Measurements from ENCODE around the gene SMG5.
A peak's percentile ranks its signal among the peaks of the same experiment; 100 is the strongest.

SMG5 gene

DNA sequence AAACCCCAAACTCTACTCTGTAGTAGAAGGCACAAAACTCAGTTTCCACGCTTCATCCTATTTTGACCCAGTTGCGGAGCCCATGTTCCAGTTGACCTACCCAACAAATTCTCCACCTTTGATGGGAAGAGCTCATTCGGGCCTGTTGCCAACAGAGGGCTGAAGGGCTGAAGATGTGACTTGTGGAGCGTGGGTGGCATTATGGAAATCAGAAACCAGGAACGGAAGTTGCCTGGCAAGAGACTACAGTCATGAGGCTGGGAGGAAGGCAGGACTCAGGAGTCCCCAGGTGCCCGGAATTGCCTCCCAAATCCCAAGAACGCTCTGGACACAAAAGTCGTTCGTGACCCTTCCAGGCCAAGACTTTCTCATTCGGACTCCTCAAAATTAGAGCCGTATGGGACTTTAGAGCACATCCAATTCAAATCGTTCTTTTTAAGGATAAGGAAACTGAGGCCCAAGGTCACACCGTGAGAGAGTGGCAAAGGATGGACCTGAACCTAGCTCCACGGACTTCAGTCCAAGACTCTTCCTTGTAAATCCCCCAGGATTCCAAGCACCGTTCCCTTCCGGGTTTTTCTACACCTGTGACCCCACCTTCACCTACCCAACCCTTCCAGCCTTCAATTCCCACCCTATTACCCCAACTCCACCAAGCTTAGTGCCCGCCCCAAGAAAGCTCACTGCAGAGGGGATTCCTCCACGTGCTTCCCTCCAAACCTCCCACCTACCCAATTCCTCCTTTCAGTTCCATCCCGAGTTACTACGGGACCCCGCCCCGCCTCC, 739 bp downstream of the SMG5 start:
- no peak for ATAC-seq

DNA sequence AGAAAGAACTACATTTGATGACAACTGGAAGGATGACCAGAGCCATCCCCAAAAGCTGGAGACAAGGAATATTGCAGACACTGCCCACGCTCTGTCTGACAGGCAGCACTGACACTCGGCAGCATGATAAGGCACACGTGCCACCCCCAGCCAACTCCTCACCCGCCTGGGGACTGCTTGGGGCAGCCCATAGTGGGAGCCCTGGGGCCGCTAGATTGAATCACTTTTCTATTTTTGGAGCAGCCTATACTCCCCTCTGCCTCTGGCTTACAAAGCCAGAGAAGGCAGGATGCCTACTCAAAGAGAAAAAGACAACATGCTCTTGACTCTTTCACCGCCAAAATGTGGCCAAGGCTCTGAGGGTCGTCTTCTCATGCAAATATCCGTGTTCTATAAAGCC, 1.3 kb downstream of the SMG5 start:
- peak; percentile 64 to 70 for ATAC-seq

DNA sequence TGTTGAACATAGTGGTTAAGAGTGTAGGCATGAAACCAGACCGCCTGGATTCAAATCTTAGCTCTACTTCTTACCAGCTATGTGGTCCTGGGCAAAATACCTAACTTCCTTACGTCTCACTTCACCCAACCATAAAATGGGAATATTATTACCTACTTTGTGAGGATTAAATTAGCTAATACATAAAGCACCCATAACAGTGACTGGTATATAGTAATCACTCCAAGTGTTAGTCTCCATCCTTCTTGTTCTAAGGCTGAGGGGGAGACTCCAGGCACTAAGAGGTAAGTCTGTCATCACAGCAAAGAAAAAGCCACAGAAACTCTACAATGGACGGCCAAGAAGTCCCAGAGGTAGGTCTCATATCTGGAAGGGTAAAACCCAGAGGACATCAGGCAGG, 2.8 kb downstream of the SMG5 start:
- no peak for ATAC-seq

DNA sequence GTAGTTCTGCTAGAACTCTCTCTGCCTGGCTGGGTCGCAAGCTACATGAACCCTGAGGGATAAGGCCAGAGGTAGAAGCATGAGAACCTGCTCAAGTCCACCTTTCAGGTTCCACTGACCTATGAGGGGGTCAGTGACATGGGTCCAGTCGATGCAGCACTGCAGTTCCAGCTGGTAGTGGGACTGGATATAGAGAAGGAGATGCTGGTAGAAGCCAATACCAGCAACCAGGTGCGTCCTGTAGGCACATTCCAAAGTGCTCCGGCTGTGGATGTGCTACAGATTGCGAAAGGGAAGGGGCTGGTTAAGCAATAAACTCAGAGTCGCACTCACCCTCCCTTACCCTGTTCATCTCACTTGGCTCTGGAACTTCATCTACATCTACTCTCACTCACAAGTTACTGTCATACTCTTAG, 5.7 kb downstream of the SMG5 start:
- ATAC-seq: no peak

DNA sequence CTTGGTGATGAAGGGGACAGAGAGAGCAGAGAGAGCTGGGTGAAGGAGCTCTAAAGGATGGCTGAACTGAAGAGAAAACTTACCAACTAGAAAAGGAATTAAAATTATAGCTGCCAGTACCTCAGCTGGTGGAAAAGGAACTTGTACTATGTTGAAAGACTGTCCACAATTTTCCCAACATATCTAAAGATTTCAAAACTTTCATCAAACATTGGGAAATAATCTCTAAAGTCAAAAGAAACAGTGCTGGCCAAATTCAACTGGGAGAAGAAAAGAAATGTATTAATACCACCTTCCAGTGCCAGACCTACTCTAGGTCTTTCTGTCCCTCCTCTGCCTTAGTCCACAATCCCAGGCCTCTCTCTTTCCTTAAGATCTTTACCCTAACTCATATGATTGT, 6.1 kb downstream of the SMG5 start:
- no peak for ATAC-seq

DNA sequence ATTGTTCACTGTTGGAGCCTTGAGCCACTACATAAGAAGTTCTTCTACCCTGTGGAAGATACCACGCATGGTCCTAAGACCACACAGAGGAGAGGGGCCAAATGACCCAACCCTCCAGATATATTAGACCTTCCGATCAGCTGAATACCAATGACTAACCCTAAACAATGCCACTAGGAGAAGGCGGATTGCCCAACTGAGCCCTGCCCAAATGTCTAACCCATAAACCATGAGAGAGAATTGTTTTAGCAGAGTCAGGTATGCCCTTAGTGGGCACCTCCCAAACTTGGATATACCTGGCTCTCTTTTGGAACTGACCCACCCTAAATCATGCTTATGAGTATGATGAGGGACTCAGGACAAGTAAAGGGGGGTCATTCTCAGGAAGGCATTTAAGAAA, 12.3 kb downstream of the SMG5 start:
- ATAC-seq: no peak

DNA sequence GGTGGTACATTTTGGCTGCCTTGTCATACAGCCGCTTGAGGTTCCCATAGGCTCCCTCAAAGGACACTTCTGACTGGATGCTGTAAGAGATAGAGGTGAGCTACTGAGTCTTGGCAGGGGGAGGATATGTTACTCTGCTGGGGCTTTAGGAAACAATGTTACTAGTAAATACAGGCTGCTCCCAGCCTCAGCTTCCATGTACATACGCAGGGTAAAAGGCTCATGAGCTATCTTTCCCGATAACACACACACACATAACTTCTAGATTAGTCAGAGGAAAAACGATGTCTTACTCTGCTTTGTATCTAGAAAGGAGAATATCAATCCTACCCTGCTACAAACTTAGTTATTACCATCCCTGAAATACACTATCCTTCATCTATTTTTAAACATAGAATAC, 14.3 kb downstream of the SMG5 start:
- ATAC-seq: no peak

DNA sequence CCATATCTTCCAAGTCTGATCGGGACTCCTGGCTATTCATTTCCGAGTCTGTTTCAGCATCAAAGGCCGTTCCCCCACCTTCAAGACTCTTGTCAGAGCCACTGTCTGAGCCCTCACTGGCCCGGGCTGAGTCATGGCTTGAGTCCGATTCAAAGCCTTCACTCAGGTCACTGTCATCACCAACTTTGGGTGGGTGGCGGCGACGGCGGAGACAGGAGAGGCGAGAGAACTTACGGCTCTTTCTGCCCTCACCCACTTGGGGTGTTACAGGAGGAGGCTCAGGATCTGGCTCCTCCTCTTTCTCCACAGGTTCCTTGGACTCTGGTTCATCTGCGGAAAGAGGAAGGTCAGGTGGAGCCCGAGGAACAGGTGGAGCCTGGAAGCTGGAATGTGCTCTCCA, 16.6 kb downstream of the SMG5 start:
- ATAC-seq: no peak

DNA sequence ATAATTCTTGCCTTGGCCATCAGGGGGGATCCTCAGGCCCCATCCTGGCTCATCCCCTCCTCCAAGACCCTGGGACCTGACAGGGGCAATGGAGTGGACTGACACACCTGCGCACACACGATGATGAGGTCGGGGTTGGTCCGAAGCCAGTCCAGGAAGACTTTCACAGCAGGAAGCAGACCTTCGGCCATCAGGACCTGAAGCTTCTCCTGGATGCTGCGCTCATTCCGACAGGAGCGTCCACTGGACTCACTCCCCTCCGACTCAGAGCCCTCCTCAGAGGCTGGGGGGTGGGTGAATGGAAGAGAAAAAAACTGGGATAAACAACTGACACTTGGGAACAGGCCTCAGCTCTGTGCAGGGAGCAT, 19.4 kb downstream of the SMG5 start:
- ATAC-seq: no peak

DNA sequence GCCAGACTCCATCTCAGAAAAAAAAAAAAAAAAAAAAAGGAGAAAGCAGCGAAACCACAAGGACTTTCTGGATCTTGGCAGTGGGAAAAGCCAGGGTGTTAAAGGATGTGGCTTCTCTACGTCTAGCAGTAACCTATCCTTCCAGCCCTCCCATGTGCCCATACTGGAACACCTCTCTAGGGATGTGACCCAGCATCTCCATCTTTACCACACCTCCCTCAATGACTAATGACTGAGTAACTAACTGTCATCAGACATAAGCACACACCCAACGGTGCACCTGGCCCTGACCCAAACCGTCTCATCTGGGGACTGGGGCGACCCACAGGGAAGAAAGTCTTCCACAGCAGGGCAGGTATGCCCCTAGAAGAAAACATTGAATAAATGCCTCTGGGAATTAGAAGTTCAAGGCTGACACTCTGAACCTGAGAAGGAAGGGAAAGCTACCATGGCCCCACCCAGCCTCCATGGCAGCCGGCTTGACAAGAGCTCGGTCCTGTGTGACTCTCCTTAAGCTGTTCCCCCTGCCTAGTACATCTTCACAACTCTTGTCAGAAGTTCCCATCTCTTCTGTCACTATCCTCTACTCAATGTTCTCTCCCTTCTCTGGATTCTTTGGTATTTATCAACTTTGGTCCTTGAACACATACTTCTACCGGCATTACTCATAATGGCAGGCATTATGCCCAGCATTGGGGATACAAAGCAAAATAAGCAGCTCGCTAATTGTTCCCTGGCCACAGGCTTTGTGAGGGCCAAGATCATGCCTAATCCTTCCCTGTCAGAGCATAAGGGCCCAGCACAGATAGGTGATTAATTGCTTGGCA, 20.0 kb downstream of the SMG5 start:
- peak; percentile 92 to 97 for ATAC-seq

DNA sequence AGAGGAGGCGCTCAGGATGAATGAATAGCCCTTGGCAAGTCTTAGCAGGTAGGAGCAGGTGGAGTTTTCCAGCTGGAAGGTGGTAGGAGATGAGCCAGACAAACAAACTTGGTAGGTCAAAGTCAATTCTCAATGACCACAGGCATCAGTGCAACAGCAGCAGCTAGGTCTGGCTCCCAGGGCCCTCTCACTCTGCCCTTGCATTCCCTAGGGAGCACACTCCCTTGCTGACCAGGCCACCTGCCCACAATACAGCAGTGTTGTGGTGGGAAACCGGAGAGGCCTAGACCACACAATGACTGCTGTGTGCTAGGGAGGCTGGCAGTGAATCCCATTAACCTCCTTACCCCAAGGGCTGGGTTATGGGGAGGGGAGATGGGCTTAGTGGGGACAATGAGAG, 21.7 kb downstream of the SMG5 start:
- ATAC-seq: no peak

DNA sequence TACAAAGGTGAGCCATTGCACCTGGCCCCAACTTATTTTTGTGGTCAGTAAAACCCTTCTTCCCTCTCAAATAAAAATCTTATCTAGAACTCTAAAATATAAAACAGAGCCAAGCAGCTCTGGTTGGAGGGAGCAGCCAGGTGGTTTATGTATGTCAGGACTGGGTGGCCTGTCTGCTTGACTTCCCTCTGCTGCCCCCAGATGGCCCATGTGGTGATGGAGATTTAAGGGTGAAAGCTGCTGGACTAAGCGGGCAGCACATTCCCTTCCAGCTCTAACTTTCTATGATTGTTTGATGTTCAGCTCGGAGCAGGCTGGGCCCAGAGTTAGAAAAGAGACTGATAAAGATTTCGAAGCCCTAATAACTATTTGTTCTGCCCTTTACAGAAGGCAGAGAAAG, 22.8 kb downstream of the SMG5 start:
- ATAC-seq: no peak

DNA sequence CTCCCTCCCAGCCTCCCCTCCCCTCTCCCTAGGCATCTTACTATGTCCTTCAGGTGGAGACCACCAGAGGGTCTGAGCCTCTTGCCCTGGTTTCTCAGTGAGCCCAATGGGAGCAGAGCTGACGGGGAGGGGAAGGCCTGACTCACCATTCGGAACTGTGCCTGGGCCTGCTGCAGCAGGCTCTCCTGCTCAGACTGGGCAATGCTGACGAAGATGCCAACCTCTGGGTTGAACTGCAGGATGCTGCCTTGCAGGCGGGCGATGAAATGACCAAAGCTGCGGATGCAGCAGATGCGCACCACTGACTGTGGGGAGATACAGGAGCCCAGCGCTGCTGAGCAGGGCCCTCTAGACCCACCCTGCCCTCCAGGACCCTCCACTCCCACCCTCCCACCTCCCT, 23.8 kb downstream of the SMG5 start:
- no peak for ATAC-seq

DNA sequence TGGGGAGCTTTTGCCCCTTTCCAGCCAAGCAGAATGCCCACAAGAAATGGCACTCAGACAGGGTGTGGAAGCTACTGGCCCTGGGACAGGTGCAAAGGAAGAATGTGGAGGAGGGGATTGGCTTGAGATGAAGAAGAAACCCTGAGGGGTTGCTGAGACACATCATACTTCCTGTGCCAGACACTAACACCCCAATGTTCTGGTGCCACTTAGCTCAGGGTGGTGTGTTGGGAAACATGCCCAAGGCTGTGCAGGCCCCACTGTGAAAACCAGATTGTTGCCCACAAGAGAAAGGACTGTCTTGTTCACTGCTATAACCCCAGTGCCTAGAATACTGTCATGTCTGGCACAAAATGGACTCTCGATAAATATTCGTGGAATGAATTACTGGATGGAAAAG, 24.9 kb downstream of the SMG5 start:
- ATAC-seq: no peak

DNA sequence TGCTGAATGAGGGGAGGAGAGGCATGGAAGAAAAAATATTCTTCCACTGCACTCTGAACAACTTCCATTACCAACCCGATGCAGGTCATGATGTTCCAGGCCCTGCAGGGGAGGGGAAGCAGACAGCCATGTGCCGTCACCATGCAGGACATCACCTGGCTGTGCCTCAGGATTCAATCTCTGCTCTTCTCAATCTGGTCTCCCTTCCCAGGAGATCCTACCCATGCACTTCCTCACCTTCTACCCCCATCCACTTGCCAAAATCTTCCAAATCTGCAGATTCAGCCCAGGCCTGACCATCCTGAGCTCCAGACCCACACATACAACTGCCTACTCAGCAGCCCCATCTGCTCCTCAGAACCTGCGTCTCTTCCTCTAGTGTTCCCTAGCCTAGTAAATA, 29.0 kb downstream of the SMG5 start:
- no peak for ATAC-seq

DNA sequence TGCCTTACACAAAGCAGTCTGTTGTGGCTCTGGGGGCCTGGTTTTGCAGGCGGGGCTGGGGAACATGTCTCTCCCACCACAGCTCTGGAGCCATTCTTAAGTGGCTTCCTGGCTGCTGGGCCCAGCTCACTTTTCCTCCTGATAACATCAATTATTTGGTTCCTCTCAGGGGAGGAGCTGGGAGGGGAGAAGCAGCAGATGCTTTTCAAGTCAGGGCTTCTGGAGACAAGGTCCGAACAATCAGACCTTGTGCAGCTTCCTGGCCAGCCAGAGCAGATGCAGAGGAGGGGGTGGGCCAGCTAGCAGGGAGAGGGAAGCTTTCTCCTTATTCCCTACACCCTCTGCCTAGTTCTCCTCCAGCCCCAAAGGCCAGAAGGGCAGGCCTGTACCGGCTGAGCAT, 31.1 kb downstream of the SMG5 start:
- ATAC-seq: no peak

DNA sequence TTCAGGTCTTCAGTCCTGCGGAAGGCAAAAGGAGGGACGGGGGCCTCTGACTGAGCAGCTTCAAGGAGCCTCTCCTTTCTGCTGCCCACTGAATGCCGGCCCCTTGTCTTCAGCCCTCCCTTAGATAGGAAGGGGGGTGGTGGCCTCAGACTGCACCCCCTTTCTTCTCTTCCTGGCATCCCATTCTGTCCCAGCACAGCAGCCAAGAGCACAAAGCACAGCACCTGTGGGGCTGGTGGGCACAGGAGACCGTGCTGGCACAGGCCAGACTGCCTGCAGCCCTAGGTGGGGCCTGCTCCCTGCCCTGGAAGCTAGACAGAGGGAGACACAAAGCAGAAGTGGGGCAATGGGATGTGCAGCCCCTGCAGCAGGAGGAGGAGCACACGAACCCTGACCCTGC, 33.0 kb downstream of the SMG5 start:
- ATAC-seq: no peak

DNA sequence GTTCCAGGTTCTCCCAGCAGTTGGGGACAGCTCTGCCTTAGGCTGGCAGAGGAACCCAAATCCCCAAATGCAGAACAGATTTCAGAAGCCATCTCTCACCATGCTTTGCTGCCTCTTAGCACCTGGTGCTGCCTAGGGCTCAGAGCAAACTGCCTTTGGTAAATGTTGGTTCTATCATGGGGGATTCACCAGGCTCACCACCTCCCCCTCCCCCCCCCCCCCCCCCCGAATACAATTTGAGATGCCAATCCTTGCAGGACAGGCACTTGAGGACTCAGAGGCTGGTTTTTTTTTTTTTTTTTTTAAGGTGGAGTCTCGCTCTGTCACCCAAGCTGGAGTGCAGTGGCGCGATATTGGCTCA, 34.3 kb downstream of the SMG5 start:
- no peak for ATAC-seq

DNA sequence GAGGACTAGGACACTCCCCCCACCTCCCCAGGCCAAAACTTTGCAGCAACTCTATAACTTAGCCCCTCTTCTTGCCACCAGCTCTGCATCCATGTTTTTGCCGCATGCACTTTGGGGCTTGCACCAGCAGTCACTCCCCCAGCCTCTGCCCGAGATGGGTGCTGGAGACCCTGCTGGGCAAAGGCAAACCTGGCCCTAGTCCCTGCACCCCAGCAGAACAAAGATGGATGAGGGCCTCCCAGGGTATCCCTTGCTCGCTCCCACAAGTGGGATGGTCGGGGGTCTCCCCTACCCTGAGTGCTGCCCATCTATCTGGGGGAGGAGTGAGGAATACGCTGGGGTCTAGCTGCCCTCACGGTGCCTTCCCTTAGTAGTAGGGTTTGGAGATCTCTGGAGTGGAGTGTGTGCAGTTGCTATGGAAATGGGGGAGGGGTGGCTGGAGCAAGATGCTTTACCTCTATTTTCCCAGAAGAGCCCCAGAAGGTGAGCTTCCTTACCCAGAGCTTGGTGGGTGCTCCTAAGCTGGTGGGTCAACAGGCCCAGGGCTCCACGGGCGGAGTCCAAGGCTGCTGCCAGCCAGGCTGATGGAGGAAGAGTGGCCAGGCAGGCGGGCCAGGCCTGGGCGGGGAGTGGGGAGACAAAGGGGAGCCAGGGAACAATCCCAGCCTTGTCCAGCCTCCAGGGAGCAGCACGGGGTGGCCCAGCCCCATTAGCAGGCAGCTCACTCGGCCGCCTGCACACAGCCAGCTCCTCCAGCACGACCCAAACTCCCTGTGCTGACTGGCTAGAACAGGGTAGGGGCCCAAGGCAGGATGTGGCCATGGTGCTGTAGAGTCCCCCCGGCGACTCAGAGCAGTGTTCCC, 34.9 kb downstream of the SMG5 start, which contains the start of gene PAQR6:
Gene PAQR6 (minus strand): TSS at position 597 of the 863 bp plus-strand sequence. CDS start 1,325 bp downstream, outside the sequence.
- ATAC-seq: no peak

DNA sequence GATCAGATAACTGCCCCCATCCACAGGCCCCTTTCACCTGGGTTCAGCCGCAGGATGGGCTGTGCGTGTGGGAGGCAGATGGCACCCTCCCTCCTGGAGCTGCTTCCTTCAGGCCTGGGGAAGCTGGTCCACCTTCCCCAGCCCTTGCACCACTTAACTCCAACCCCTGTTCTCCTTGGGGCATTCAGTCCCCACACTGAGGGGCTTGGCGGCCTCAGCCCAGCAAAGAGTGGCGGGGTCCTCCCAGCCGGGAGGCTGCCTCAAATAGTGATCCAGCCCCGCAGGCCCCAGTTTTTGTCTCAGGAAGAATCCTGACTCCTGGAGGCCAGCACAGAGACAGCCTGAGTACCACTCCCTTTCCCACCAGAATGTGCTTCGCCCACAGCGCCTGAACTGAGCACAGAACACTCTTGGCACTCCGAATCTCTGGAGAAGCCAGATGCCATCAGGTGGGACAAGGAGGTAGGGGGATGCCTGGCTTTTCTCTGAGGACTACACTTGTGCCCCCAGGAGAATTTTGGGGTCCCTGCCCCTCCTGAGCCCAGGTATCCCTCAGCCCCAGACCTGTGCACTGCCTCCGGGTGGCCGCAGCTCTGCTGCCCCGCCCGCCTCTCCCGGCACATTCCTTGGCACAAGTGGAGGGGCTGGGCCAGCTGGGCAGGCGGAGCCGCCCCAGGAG, 35.7 kb downstream of the SMG5 start:
- ATAC-seq: no peak

DNA sequence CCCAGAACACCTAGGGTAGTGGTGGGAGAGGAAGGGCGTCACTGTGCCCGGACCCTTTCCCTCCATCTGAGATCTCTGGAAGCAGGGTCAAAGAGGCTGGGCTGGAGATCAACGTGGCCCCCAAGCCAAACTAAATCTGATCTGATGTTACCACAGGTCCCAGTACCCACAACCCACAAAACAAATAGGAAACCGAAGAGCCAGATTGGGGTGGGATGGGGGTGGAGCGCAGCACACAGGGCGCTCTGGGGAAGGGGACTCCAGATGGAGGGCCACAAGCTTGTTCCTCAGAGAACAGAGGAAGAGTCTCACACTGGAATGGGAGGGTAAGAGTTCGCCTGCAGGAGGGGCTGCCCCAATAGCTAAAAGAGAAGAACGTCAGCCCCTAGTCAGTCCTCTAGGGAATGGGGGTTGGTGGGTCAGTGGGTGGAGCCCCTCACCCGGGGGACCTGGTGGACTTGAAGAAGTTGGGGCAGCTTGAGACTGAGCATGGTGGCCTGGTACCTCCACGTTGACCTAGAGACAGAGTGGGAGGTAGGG, 36.3 kb downstream of the SMG5 start:
- ATAC-seq: no peak

DNA sequence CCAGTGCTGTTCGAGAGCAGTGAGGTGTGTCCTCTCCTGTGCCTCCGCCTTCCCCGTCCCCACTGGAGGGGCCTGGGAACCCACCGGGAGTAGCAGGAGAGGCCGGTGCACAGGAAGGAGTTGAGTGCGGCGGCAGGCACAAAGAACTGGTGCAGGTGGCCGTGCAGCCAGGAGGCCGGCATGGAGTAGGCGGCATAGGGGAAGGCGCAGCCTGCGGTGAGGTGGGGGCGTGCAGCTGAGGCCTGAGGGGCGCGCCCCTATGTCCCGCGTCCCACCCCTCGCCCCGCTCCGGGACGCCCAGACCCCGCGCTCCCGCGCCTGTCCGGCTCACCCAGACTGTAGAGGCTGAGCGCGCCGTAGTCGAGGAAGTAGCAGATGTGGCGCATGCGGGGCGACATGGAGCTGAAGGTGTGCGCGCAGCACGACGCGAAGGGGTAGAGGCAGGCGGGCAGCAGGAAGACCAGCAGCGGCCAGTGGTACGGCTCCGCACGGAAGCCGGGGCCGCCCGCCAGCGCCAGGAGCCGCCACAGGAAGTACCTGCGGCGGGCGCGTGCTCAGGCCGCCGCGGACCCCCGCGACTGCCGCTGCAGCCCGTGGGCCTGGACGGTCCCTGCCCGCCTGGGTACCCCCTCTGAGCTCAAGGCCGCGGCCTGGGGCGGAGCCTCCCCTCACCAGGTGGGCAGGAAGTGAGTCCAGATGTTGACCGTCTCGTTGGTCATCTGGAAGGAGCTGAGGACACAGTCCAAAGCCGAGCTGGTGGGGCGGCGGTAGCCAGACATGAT, 37.0 kb downstream of the SMG5 start:
- peak; percentile 55 to 61 for ATAC-seq
